Gastrocnemius medialis (tissue), 4 donors: ENCODE data around the gene LRCH1.

Experiments
- POLR2A ChIP-seq, 2 donors: fragments of 450-650 bp; IDR thresholded peaks; one replicate each; pipeline ENCODE4 v1.6.1; 2017; ENCODE audit warnings: antibody characterized with exemption in 2 of 2, mild to moderate bottlenecking in 2 of 2, moderate library complexity in 2 of 2
- TF ChIP-seq, protein P1 (sequence below), 5 experiments: fragments of 450-650 bp in 3 of 5; fragments of 200-600 bp in 2 of 5; sonication (generic) in 2 of 5; IDR thresholded peaks in 4 of 5; conservative IDR thresholded peaks in 1 of 5; 1 replicate in 4 of 5; 2 replicates in 1 of 5; pipeline ENCODE4 v1.5.1; 2016 to 2019; ENCODE audit warnings: antibody characterized with exemption in 5 of 5, mild to moderate bottlenecking in 3 of 5, moderate library complexity in 3 of 5

DNA sequence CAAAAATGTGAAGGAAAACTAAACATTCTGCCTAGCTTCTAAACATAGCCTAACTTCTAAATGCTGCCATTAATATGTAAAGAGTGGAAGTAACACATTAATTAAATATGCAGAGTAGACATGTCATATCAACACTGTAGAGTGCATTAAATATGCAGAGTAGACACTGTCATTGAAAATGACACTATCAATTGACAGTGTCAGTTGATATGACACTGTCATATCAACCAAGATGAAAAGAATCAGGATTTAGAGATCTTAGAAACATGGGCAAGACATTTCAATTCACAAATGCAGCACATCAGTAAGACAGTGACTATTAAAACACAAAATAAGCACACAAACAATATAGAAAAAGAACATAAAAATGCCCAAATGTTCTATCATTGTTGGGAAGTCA lies 218.7 kb downstream of the LRCH1 start:
- no peak for TF ChIP-seq POLR2A (IDR thresholded peaks at IDR 0.05)
- TF ChIP-seq, protein P1, sequence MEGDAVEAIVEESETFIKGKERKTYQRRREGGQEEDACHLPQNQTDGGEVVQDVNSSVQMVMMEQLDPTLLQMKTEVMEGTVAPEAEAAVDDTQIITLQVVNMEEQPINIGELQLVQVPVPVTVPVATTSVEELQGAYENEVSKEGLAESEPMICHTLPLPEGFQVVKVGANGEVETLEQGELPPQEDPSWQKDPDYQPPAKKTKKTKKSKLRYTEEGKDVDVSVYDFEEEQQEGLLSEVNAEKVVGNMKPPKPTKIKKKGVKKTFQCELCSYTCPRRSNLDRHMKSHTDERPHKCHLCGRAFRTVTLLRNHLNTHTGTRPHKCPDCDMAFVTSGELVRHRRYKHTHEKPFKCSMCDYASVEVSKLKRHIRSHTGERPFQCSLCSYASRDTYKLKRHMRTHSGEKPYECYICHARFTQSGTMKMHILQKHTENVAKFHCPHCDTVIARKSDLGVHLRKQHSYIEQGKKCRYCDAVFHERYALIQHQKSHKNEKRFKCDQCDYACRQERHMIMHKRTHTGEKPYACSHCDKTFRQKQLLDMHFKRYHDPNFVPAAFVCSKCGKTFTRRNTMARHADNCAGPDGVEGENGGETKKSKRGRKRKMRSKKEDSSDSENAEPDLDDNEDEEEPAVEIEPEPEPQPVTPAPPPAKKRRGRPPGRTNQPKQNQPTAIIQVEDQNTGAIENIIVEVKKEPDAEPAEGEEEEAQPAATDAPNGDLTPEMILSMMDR (IDR thresholded peaks at IDR 0.05 in 4 of 5, conservative IDR thresholded peaks at IDR 0.05 in 1 of 5): no peak
